Measurements from ENCODE around the gene PRR22.

DNA sequence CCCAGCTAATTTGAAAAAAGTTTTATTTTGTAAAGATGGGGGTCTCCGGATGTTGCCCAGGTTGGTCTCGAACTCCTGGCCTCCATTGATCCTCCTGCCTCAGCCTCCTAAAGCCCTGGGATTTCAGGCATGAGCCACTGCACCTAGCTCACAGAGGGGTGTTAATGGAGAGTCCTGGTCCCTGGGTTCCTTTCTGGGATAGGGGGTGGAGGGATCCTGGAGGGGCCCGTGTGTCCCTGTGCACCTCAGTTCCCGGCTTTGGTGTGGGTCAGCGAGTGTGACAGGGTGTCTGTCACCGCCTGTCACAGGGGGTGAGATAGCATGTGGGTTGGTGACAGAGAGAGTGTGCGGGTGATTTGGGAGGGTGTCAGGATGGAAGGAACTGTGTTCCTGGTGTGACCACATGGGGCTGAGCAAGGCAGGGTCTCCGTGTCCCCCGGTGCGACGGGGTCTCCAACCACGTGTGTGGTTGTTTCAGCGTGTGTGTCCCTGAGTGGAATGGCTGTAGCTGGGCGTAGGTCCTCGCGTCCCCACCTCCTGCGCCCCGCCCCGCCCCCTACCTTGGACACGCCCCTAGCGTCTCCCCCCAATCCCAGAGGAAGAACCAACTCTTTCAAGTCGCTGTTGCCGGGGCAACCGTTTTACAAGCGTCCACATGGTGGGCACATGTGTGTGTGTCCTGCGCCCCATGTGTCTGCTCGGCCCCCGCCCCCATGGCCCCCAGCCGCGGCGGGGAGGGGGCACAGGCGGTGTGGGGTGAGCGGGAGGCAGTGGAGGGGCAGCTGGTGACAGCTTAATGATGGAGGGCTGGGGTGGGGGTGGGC, 17.5 kb upstream of the PRR22 start:
- TF ChIP-seq MAX (IDR thresholded peaks at IDR 0.05; ENCODE audit: low read depth, low read length) (no peak), CTCF (IDR thresholded peaks at IDR 0.05; ENCODE audit: low read depth, low read length) (no peak)
